Astrocyte of the spinal cord (primary cell): Measurements from ENCODE around the gene SMAD3.
A peak's percentile ranks its signal among the peaks of the same experiment; 100 is the strongest.

Source experiments
- DNase-seq: peaks from one replicate; pipeline ENCODE4 v3.0.0; 2011; ENCODE audit warnings: low read depth, low spot score
- H3K4me3 ChIP-seq: 2 replicates; pipeline ENCODE4 v1.5.1; 2011; ENCODE audit warnings: low read depth, mild to moderate bottlenecking, low read length, moderate library complexity
- CTCF ChIP-seq: IDR thresholded peaks from 2 replicates; pipeline ENCODE4 v1.5.1; 2012; ENCODE audit warnings: low read depth, mild to moderate bottlenecking, low read length, inconsistent platforms
- in situ Hi-C: cut with HindIII; loops from 2 replicates; pipeline ENCODE4 v1.10.0; 2017; ENCODE audit warnings: low sequenced_read_pairs

SMAD3 gene

DNA sequence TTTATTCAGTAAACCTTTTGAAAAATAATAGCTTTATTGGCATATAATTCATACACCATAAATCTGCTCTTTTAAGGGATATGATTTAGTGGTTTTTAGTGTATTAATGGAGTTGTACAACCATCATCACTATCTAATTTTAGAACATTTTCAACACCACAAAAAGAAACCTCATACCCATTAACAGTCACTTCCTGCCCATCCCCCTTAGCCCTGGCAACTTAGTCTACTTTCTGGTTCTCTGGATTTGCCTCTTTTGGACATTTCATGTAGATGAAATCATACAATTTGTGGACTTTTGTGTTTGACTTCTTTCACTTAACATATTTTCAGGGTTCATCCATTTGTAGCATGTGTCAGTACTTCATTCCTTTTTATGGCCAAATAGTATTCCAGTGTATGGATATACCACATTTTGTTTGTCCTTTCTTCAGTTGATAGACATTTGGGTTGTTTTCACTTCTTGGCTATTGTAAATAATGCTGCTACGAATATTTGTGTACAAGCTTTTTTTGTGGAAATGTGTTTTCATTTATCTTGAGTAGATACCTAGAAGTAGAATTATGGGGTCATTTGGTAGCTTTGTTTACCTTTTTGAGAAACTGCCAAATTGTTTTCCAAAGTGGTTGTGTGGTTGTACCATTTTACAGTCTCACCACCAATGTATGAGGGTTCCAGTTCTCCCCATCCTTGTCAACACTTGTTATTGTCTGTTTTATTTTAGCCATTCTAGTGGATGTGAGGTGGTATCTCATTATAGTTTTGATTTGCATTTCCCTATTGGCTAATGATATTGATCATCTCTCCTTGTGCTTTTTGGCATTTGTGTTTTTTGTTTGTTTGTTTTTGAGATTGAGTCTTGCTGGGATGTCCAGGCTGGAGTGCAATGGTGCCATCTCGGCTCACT is 45.8 kb downstream of the SMAD3 start:
- TF ChIP-seq CTCF: no peak
- in situ Hi-C loops: no loop called here
- no peak for DNase-seq
- H3K4me3 ChIP-seq: no peak overlapping the region

GRCh38 chr15:67114046-67114445 is 48.6 kb downstream of the SMAD3 start:
- no peak for TF ChIP-seq CTCF
- in situ Hi-C loops: no loop called here
- DNase-seq: no peak
- no peak overlapping the region for H3K4me3 ChIP-seq

GRCh38 chr15:67114846-67115585 is 49.6 kb downstream of the SMAD3 start:
- in situ Hi-C loops: no loop called here
- DNase-seq: peak; percentile 59
- TF ChIP-seq CTCF: no peak
- H3K4me3 ChIP-seq: no peak overlapping the region

DNA sequence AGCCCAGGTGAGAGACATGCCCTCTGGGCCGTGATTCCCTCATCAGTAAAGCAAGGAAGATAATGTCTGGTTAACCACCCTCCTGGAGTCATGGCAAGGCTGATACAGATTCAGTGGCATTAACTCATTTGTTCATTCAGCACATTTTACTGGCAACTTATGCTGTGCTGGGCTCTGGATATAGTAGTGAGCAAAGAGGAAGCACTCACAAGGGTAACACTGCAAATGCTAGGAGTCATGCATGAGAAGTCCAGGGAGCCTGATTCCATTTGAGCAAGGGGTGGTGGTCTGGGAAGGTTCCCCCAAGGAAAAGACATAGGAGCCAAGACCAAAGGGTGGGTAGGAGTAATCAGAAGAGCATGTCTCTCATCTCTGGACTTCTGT is 50.2 kb downstream of the SMAD3 start:
- DNase-seq: no peak
- H3K4me3 ChIP-seq: no peak overlapping the region
- no peak for TF ChIP-seq CTCF
- in situ Hi-C loops: no loop called here

DNA sequence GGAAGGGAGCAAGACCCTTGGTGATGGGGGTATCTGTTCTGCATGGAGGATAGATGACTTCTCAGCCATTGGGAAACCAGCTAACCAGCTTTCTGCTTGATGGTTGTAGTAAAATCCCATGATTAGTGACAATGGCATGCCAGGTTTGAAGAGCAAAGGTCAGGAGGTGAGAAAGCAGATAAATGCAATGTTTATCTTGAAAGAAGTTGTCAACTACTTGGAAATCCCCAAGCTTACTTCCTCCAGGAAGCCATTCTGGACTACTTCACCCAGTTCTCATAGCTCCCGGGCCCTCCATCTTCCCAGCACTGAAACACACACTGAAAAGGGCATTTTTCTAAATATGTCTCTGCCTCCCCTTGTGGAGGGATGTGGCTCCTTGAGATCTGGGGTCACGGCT is 51.3 kb downstream of the SMAD3 start:
- in situ Hi-C loops: no loop called here
- DNase-seq: no peak
- no peak overlapping the region for H3K4me3 ChIP-seq
- TF ChIP-seq CTCF: no peak

DNA sequence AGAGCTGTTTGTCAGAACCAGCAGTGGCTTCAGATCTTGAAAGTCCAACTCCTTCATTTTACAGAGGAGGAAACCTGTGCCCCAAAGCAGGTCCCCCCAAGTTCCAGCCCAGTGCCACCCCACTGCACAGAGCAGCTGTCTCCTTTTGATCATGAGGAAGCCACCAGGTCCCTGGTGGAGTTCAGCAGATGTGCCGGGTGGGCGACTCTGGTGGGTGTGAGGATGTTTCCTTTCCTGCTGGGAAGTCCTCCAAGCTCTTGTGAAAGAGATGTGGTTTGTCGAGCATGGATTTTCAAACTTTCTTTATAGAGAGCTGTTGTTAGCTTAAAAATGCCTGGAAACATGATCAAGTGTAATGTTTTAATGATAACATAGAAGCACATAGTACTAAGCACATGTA is 52.0 kb downstream of the SMAD3 start:
- no peak overlapping the region for H3K4me3 ChIP-seq
- peak; percentile 57 for DNase-seq
- no peak for TF ChIP-seq CTCF
- in situ Hi-C loops: no loop called here
